Smooth muscle cell (in vitro differentiated cells): ENCODE results near the gene HPD. TPM values are rescaled to one million over a fixed set of nuclear protein-coding genes. Genes with fewer than 3 reads are reported as not detected.

Source experiments
- DNase-seq: peaks from one replicate; lab custom pipeline; 2025; ENCODE audit not compliant: unreplicated experiment; lab: John Stamatoyannopoulos, UW
- H2AFZ ChIP-seq: fragments of 200-600 bp; sonication (generic); 2 replicates; pipeline ENCODE4 v1.6.0; 2016; ENCODE audit warnings: antibody characterized with exemption, low read depth, mild to moderate bottlenecking
- H3F3A ChIP-seq: fragments of 200-600 bp; sonication (generic); 2 replicates; pipeline ENCODE4 v1.6.0; 2017; ENCODE audit warnings: antibody characterized with exemption, low read depth
- H3K27ac ChIP-seq: fragments of 200-600 bp; sonication (generic); 2 replicates; pipeline ENCODE4 v1.5.1; 2016; ENCODE audit warnings: low read depth, mild to moderate bottlenecking
- H3K27me3 ChIP-seq: fragments of 200-600 bp; sonication (generic); 2 replicates; pipeline ENCODE4 v1.6.1; 2016; ENCODE audit warnings: low read depth, mild to moderate bottlenecking
- H3K36me3 ChIP-seq: fragments of 200-600 bp; sonication (generic); 2 replicates; pipeline ENCODE4 v1.5.1; 2016; ENCODE audit warnings: low read depth
- H3K4me1 ChIP-seq: fragments of 200-600 bp; sonication (generic); 2 replicates; pipeline ENCODE4 v1.5.1; 2016; ENCODE audit warnings: low read depth
- H3K4me2 ChIP-seq: fragments of 200-600 bp; sonication (generic); 2 replicates; pipeline ENCODE4 v1.6.0; 2016; ENCODE audit warnings: mild to moderate bottlenecking
- H3K4me3 ChIP-seq: fragments of 200-600 bp; sonication (generic); 2 replicates; pipeline ENCODE4 v1.5.1; 2016; ENCODE audit warnings: mild to moderate bottlenecking
- H3K79me2 ChIP-seq: fragments of 200-600 bp; sonication (generic); 2 replicates; pipeline ENCODE4 v1.6.0; 2016; ENCODE audit warnings: low read depth, mild to moderate bottlenecking
- H3K9ac ChIP-seq: fragments of 200-600 bp; sonication (generic); 2 replicates; pipeline ENCODE4 v1.6.0; 2016; ENCODE audit warnings: low read depth
- H3K9me3 ChIP-seq: fragments of 200-600 bp; sonication (generic); replicated peaks from 2 replicates; pipeline ENCODE4 v1.5.1; 2016; ENCODE audit warnings: low read depth
- H4K20me1 ChIP-seq: fragments of 200-600 bp; sonication (generic); 2 replicates; pipeline ENCODE4 v1.6.0; 2016; ENCODE audit warnings: low read depth
- WGBS: methylation state at CpG from one replicate; pipeline ENCODE4 v1.1.7; 2016; ENCODE audit warnings: low lambda C conversion rate; 5-methylcytosine and 5-hydroxymethylcytosine counted together
- polyA plus RNA-seq: library from polyadenylated mRNA; unstranded; fragments of >200 nt; fragmentation: Nextera tagmentation; extraction: Ambion mirVana; gene quantifications from 2 replicates; pipeline ENCODE4 v1.2.1, GENCODE V29; 2016
- total RNA-seq: library from RNA; depleted of rRNA; stranded (reverse); fragments of >200 nt; gene quantifications from 2 replicates; pipeline ENCODE4 v1.2.3, GENCODE V29; 2014
- TF ChIP-seq, protein P1 (sequence below): fragments of 200-600 bp; sonication (generic); IDR thresholded peaks from 2 replicates; pipeline ENCODE4 v1.5.1; 2017; ENCODE audit warnings: borderline replicate concordance, mild to moderate bottlenecking, antibody characterized with exemption; ENCODE audit not compliant: insufficient read depth, poor library complexity, severe bottlenecking

The HPD gene
- total and polyA plus RNA-seq, 2 experiments from 2014 or later = not detected

- WGBS = over 99% methylated on average over 17 of the region's 31 CpGs
- peaks cover 51% of the 10 kb centered on the region for H3K79me2 ChIP-seq
- TF ChIP-seq, protein P1, sequence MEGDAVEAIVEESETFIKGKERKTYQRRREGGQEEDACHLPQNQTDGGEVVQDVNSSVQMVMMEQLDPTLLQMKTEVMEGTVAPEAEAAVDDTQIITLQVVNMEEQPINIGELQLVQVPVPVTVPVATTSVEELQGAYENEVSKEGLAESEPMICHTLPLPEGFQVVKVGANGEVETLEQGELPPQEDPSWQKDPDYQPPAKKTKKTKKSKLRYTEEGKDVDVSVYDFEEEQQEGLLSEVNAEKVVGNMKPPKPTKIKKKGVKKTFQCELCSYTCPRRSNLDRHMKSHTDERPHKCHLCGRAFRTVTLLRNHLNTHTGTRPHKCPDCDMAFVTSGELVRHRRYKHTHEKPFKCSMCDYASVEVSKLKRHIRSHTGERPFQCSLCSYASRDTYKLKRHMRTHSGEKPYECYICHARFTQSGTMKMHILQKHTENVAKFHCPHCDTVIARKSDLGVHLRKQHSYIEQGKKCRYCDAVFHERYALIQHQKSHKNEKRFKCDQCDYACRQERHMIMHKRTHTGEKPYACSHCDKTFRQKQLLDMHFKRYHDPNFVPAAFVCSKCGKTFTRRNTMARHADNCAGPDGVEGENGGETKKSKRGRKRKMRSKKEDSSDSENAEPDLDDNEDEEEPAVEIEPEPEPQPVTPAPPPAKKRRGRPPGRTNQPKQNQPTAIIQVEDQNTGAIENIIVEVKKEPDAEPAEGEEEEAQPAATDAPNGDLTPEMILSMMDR = no peak
Measured at GRCh38 chr12:121814429-121815119, 44.1 kb downstream of the HPD start.

DNA sequence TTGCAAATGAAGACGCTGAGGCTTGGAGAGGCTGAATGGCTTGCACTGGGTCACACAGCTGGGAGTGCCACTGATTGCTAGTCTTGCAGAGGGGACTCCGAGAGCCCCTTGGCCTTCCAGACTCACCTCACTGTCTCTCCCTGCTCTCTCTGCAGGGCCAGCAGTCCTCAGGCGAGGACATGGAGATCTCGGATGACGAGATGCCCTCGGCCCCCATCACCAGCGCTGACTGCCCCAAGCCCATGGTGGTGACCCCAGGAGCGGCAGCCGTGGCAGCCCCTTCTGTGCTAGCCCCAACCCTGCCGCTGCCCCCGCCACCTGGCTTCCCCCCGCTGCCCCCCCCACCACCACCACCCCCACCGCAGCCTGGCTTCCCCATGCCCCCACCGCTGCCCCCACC is 44.7 kb downstream of the HPD start:
- 90% methylated on average over 4 of the region's 14 CpGs for WGBS
- TF ChIP-seq, protein P1 = no peak
- H3K9ac ChIP-seq = no peak overlapping the region

More at GRCh38 chr12:121814429-121815119, 44.1 kb downstream of the HPD start:
- H2AFZ ChIP-seq = no peak overlapping the region
- no peaks in the 10 kb centered on the region for H3K27me3 ChIP-seq
- DNase-seq = no peak
- no peak overlapping the region for H3K4me3 ChIP-seq
- no peak overlapping the region for H3K4me2 ChIP-seq
- no peaks in the 10 kb centered on the region for H3K9me3 ChIP-seq
- H3F3A ChIP-seq = peaks cover 11% of the 10 kb centered on the region
- peaks cover 60% of the 10 kb centered on the region for H4K20me1 ChIP-seq
- H3K9ac ChIP-seq = no peak overlapping the region
- H3K36me3 ChIP-seq = no peaks in the 10 kb centered on the region
- H3K4me1 ChIP-seq = peaks cover 11% of the 10 kb centered on the region
- no peak overlapping the region for H3K27ac ChIP-seq

GRCh38 chr12:121812921-121813896 is 45.5 kb downstream of the HPD start:
- H3K27ac ChIP-seq = no peak overlapping the region
- no peak for DNase-seq
- H3F3A ChIP-seq = peaks cover 11% of the 10 kb centered on the region
- H2AFZ ChIP-seq = no peak overlapping the region
- H3K4me2 ChIP-seq = peak overlapping the region; percentile 84
- H3K36me3 ChIP-seq = no peaks in the 10 kb centered on the region
- peaks cover 11% of the 10 kb centered on the region for H3K4me1 ChIP-seq
- H3K4me3 ChIP-seq = peak overlapping the region; percentile 57
- peaks cover 69% of the 10 kb centered on the region for H4K20me1 ChIP-seq
- H3K79me2 ChIP-seq = peaks cover 57% of the 10 kb centered on the region
- H3K9me3 ChIP-seq = no peaks in the 10 kb centered on the region
- TF ChIP-seq, protein P1 = no peak
- H3K9ac ChIP-seq = no peak overlapping the region
- WGBS = 70% methylated on average over 25 of the region's 25 CpGs
- no peaks in the 10 kb centered on the region for H3K27me3 ChIP-seq

More for the DNA sequence above, 44.7 kb downstream of the HPD start:
- no peak overlapping the region for H3K4me2 ChIP-seq
- no peak overlapping the region for H3K27ac ChIP-seq
- no peak overlapping the region for H3K4me3 ChIP-seq
- no peaks in the 10 kb centered on the region for H3K36me3 ChIP-seq
- H3K27me3 ChIP-seq = no peaks in the 10 kb centered on the region
- peaks cover 11% of the 10 kb centered on the region for H3F3A ChIP-seq
- DNase-seq = no peak
- peaks cover 51% of the 10 kb centered on the region for H3K79me2 ChIP-seq
- H3K9me3 ChIP-seq = no peaks in the 10 kb centered on the region
- H4K20me1 ChIP-seq = peaks cover 61% of the 10 kb centered on the region
- H3K4me1 ChIP-seq = peaks cover 11% of the 10 kb centered on the region
- no peak overlapping the region for H2AFZ ChIP-seq
